OCI-LY7 (cell line): ENCODE data around the gene IFNA10.

Experiments
- EZH2phosphoT487 ChIP-seq: fragments of 200-600 bp; sonication (generic); IDR thresholded peaks from 2 replicates; pipeline ENCODE4 v1.6.1; 2018; ENCODE audit warnings: low read depth, borderline replicate concordance, mild to moderate bottlenecking, mixed run types, antibody characterized with exemption, low read length, moderate library complexity, mixed read lengths
- TF ChIP-seq, protein P1 (sequence below): fragments of 200-600 bp; sonication (generic); conservative IDR thresholded peaks from 2 replicates; pipeline ENCODE4 v1.5.1; 2014; ENCODE audit warnings: mild to moderate bottlenecking, antibody characterized with exemption, low read length, moderate library complexity, mixed read lengths

DNA sequence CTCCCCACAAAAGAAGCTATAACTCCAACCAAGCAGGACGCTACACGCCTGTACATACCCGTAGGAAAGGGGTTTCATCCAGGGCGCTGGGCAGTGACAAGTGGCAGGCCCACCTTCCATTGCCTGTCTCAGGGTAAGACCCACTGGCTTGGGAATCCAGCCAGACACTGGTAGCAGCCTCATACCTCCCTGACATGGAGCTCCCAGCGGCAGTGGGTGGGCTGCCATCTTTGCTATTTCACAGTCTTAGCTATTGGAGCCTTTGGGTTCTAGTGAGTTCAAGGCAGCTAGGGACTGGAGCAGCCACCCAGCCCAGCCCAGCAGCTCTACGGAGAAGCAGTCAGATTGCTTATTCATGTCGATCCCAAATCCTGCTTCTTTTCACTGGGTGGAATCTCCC, 3.4 kb upstream of the IFNA10 start:
- TF ChIP-seq, protein P1, sequence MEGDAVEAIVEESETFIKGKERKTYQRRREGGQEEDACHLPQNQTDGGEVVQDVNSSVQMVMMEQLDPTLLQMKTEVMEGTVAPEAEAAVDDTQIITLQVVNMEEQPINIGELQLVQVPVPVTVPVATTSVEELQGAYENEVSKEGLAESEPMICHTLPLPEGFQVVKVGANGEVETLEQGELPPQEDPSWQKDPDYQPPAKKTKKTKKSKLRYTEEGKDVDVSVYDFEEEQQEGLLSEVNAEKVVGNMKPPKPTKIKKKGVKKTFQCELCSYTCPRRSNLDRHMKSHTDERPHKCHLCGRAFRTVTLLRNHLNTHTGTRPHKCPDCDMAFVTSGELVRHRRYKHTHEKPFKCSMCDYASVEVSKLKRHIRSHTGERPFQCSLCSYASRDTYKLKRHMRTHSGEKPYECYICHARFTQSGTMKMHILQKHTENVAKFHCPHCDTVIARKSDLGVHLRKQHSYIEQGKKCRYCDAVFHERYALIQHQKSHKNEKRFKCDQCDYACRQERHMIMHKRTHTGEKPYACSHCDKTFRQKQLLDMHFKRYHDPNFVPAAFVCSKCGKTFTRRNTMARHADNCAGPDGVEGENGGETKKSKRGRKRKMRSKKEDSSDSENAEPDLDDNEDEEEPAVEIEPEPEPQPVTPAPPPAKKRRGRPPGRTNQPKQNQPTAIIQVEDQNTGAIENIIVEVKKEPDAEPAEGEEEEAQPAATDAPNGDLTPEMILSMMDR, result no peak
- no peak for TF ChIP-seq EZH2phosphoT487
